Esophagus muscularis mucosa (tissue), 3 donors: Measurements from ENCODE around the gene LEFTY2.

ENCODE experiments used
- POLR2A ChIP-seq: fragments of 450-650 bp; IDR thresholded peaks from one replicate; pipeline ENCODE4 v1.6.1; 2017; ENCODE audit warnings: antibody characterized with exemption, moderate library complexity, mild to moderate bottlenecking, low read depth
- TF ChIP-seq, protein P1 (sequence below), 3 experiments: fragments of 200-600 bp in 2 of 3; fragments of 450-650 bp in 1 of 3; sonication (generic) in 2 of 3; IDR thresholded peaks; one replicate each; pipeline ENCODE4 v1.5.1; 2017 to 2019; ENCODE audit warnings: antibody characterized with exemption in 3 of 3, mild to moderate bottlenecking in 2 of 3, moderate library complexity in 1 of 3

DNA sequence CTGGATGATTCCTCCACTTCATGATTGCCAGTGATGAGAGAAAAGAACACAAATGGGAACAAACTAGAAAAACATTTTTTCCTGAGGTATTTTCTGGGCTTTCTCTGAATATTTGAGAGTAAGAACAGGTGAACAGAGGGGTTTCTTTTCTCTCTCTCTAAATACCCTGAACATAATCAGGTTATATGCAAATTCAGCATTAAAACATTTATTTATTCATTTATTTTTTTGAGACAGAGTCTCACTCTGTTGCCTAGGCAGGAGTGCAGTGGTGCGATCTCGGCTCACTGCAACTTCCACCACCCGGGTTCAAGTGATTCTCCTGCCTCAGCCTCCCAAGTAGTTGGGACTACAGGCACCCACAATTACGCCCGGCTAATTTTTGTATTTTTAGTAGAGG, 5.8 kb upstream of the LEFTY2 start:
- TF ChIP-seq, protein P1, sequence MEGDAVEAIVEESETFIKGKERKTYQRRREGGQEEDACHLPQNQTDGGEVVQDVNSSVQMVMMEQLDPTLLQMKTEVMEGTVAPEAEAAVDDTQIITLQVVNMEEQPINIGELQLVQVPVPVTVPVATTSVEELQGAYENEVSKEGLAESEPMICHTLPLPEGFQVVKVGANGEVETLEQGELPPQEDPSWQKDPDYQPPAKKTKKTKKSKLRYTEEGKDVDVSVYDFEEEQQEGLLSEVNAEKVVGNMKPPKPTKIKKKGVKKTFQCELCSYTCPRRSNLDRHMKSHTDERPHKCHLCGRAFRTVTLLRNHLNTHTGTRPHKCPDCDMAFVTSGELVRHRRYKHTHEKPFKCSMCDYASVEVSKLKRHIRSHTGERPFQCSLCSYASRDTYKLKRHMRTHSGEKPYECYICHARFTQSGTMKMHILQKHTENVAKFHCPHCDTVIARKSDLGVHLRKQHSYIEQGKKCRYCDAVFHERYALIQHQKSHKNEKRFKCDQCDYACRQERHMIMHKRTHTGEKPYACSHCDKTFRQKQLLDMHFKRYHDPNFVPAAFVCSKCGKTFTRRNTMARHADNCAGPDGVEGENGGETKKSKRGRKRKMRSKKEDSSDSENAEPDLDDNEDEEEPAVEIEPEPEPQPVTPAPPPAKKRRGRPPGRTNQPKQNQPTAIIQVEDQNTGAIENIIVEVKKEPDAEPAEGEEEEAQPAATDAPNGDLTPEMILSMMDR (IDR thresholded peaks at IDR 0.05) = no peak
- no peak for TF ChIP-seq POLR2A
